NCI-H2196 treated with DMSO at 0.1 percent for 48 hours (cell line): ENCODE results near the gene CES4A.
"Not testable (repeated sequence)": the region's sequence is repeated elsewhere in the genome, so short reads cannot be mapped to it uniquely, and the experiment has no call there.

Experiments used
- DNase-seq: peaks from one replicate; lab custom pipeline; 2025; ENCODE audit not compliant: unreplicated experiment; lab: John Stamatoyannopoulos, UW

Gene CES4A

DNA sequence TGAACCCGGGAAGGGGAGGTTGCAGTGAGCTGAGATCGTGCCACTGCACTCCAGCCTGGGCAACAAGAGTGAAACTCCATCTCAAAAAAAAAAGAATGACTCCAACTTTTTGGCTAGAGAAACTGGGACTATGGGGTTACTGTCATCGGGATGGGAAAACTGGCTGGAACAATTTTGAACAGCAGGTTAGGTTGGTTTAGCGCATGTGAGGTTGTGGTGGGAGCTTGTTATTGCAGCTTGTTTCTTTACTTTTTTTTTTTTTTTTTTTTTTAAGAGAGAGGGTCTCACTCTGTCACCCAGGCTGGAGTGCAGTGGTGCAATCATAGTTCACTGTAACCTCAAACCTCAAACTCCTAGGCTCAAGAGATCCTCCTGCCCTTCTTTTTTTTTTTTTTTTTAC, 53.1 kb downstream of the CES4A start:
- DNase-seq, result not testable (repeated sequence)

DNA sequence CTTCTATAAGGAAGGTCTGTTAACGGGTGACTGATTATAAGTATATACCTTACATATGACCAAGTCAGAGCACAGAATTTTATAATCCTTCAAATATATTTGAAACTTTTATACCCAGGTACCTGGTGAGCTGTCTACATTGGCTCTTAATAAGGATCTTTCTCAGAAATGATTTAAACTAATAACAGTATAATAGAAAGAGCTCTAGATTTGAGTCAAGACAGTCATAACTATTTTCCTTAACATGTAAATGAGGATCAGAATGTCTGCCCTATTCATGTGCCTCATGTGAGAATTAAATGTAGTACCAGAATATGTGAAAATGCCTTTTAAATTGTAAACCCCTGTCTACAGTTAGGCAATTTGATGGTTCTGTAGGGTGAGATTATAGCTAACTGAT, 55.0 kb downstream of the CES4A start:
- no peak for DNase-seq

DNA sequence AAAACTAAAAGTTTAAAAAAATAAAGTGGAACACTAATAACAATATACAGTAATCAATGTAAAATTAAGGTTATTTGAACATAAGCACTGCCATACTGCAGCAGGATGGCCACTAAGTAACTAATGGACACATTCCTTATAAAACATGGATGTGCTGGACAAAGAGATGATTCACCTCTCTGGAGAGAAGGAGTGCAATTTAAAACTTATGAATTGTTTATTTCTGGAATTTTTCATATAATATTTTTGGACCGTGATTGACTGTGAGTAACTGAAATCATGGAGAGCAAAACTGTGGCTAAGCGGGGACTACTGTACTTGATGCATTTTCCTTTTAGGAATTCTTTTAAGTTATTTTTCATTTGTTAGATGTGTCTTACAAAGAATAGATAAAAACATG, 62.4 kb downstream of the CES4A start:
- no peak for DNase-seq

DNA sequence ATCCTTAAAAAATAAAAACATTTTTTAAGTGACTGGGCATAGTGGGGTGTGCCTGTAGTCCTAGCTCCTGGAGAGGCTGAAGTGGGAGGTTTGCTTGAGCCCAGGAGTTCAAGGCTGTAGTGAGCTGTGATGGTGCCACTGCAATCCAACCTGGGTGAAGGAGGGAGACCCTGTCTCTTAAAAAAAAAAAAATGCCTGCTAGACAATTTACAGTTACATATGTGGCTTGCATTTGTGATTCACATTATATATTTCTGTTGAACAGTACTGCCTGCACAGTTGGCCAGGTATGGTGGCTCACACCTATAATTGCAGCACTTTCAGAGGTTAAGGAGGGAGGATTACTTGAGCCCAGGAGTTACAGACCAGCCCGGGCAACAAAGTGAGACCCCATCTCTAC, 64.0 kb downstream of the CES4A start:
- DNase-seq, result no peak

DNA sequence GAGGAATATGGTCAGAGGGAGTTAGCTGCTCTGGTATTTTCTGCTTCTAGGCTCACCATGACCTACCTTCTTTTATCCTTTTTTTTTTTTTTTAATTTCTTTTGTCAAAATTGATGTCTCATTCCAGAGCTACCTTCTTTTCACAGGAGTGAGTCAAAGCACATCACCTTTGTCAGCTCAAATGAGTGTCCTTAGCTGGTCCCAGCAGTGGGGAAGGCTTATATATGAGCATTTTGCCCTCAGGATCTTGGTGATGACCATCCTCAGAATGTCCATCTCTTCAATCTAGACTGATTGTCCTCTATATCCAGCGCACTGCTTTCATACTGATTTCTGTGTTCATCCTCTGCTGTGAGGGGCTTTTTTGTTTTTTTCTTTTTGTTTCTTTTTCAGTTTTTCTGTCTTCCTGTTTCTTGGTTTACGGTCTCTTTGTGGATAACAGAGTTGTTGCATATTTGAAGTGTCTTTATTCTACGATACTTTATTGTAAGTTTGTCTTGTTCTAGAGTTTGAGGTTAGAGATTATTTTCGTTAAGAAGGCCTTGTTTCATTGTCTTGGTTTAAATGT, 65.5 kb downstream of the CES4A start:
- no peak for DNase-seq

DNA sequence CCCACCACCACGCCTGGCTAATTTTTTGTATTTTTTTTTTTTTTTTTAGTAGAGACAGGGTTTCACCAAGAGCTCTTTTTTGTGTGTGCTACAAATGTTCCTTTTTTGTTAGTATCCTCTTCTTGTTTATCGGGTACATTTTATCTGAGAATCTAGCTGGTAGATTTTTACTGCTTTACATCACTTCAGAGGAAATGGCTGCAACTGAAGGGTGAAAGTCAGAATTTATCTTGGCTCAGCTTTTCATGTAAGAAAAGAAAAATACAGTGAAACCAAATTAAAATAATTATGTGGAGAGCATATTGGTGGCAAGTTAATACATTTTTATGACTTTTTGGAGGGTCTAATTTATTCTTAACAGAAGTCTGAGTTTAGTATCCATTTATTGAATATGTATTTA, 66.5 kb downstream of the CES4A start:
- DNase-seq, result no peak

DNA sequence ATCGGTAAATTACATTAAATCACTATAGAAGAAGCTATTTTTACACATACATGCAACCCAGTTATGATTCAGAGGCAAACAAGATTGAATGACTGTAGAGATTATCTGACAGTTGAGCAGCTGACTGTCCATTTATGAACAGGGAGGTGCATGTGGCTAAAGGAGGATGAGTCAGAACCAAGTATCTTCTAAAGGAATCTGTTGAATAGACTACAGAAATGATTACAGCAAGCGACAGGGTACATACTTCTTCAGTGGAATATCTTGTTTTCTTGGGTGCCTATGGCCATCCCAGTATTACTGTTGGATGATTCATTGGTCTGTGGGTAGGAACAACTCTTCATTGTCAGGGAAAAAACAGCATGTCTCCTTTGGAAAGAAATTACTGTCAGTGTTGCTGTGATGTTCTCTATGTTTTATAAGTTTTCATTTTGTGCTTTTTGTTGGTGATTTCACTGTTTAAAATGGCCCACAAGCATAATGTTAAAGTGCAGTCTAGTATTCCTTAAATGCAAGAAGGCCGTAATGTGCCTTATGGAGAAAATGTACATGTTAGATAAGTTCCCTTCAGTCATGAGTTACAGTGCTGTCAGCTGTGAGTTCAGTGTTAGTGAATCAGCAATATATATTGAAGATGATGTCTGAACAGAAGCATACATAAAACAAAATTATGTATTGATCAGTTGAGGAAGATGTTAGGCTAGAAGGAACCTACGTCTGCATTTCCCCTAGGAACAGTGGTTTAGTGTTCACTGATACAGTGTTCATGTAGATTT, 67.5 kb downstream of the CES4A start:
- DNase-seq, result no peak
